PC-9 (cell line): Measurements from ENCODE around the gene TMEM150C.

Source experiments
- CTCF ChIP-seq: fragments of 200-600 bp; sonication (generic); conservative IDR thresholded peaks from 2 replicates; pipeline ENCODE4 v1.6.1; 2017; ENCODE audit warnings: mixed run types, antibody characterized with exemption, mild to moderate bottlenecking, moderate library complexity
- EZH2 ChIP-seq: fragments of 200-600 bp; sonication (generic); IDR thresholded peaks from 2 replicates; pipeline ENCODE4 v1.8.0; 2017; ENCODE audit warnings: antibody characterized with exemption, low read depth

GRCh38 chr4:82481506-82481840 is 80.3 kb downstream of the TMEM150C start:
- no peak for TF ChIP-seq CTCF
- no peak for TF ChIP-seq EZH2
